HG03565 (cell line): ENCODE results near the gene ADGRF4.
"Not testable (repeated sequence)": the region's sequence is repeated elsewhere in the genome, so short reads cannot be mapped to it uniquely, and the experiment has no call there.

Source experiments
- ATAC-seq: cut with Tn5 transposase; IDR thresholded peaks from one replicate; pipeline ENCODE4 v1.9.1; 2021; ENCODE audit warnings: mild to moderate bottlenecking, moderate library complexity; ENCODE audit not compliant: unreplicated experiment

Gene ADGRF4

GRCh38 chr6:47733879-47734558, 35.6 kb downstream of the ADGRF4 start:
- peak; percentile 62 for ATAC-seq

- ATAC-seq = no peak
Observed at GRCh38 chr6:47734831-47735481, 36.6 kb downstream of the ADGRF4 start.

GRCh38 chr6:47736083-47736700, 37.8 kb downstream of the ADGRF4 start:
- ATAC-seq = no peak

- ATAC-seq = no peak
Observed at GRCh38 chr6:47737406-47737805, 39.0 kb downstream of the ADGRF4 start.

- no peak for ATAC-seq
Observed at GRCh38 chr6:47740714-47741113, 42.3 kb downstream of the ADGRF4 start.

- ATAC-seq = peak; percentile 56
Observed at GRCh38 chr6:47741807-47742206, 43.4 kb downstream of the ADGRF4 start.

GRCh38 chr6:47743744-47744143, 45.4 kb downstream of the ADGRF4 start:
- ATAC-seq = no peak

DNA sequence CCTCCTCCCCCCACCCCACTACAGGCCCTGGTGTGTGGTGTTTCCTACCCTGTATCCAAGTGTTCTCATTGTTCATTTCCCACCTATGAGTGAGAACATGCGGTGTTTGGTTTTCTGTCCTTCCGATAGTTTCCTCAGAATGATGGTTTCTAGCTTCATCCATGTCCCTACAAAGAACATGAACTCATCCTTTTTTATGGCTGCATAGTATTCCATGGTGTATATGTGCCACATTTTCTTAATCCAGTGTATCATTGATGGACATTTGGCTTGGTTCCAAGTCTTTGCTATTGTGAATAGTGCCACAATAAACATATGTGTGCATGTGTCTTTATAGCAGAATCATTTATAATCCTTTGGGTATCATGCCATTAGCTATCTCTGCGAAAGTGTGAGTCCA, 46.9 kb downstream of the ADGRF4 start:
- ATAC-seq = not testable (repeated sequence)

- ATAC-seq = no peak
Observed at GRCh38 chr6:47749757-47750156, 51.4 kb downstream of the ADGRF4 start.

- ATAC-seq = no peak
Observed at GRCh38 chr6:47752801-47753200, 54.4 kb downstream of the ADGRF4 start.

DNA sequence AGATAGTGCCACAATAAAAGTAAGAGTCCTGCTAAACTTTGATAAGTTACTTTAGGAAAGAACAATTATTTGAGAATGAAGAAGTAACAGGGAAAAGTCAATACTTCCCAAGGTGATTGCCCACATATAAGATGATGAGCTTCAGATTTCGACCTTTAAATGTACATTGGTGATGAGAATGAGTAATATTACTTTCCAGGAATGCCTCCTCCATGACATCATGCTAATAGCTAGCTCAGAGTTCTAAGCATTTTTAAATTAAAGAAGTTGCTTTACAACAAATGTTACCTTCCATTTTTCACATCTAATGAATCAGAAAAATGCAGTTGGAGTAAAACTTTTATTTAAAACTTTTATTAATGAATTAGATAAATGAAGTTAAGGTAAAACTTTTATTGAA, 61.0 kb downstream of the ADGRF4 start:
- no peak for ATAC-seq

GRCh38 chr6:47762502-47762901, 64.1 kb downstream of the ADGRF4 start:
- ATAC-seq = no peak

- no peak for ATAC-seq
Observed at GRCh38 chr6:47766445-47766844, 68.1 kb downstream of the ADGRF4 start.

DNA sequence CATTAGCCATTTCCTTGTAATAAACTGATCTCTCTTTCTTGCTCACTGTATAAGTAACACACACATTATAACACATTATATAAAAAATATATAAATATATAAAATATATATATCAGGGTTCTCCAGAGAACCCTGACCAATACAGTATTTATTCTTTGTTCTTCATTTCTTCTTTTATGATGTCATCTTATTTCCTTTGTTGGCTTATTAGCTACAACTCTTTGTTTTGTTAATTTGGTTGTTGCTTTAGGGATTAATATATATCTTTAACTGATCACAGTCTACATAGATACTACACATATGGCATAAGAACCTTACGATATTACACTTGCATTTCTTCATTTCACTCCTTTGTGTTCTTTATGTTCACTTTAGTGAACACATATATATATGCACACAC, 68.7 kb downstream of the ADGRF4 start:
- no peak for ATAC-seq

GRCh38 chr6:47769982-47770381, 71.6 kb downstream of the ADGRF4 start:
- ATAC-seq = no peak
